ENCODE data around the gene HERPUD1.
"Not testable (repeated sequence)": the region's sequence is repeated elsewhere in the genome, so short reads cannot be mapped to it uniquely, and the experiment has no call there.

The HERPUD1 gene

DNA sequence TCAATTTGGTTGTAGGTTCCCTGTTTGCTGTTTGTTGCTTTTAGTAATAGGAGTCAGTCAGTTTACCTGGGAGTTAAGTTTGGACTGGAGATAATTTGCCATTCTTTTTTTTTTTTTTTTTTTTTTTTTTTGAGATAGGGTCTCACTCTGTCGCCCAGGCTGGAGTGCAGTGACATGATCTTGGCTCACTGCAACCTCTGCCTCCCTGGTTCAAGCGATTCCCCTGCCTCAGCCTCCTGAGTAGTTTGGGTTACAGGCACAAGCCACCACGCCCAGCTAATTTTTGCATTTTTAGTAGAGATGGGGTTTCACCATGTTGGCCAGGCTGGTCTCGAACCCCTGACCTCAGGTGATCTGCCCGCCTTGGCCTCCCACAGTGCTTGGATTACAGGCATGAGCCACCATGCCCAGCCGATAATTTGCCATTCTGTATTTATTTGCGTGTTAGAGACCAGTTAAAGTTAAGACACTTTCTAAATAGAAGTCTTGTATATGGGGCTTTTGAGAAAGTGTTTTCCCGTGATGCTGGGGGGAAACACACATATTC is 2.7 kb downstream of the HERPUD1 start:
- not testable (repeated sequence) for DNase-seq (ENCODE audit: low read depth)

- DNase-seq (ENCODE audit: low read depth), result no peak
Observed at GRCh38 chr16:56935201-56935600, 3.3 kb downstream of the HERPUD1 start.

DNA sequence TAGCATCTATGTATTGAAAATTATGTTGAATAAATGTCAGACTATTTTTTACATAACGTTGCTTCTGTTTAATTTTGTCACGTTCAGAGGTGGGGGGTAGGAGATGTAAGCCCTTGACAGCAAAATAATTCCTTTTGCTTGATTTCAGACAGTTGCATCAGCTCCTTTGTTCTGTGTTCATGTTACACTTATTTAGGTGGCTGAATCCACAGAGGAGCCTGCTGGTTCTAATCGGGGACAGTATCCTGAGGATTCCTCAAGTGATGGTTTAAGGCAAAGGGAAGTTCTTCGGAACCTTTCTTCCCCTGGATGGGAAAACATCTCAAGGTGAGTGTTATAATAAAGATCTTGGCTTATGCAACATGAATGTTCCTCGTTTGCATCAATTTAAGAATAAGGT is 4.5 kb downstream of the HERPUD1 start:
- DNase-seq (ENCODE audit: low read depth), result no peak

- no peak for DNase-seq (ENCODE audit: low read depth)
Observed at GRCh38 chr16:56936950-56937349, 5.0 kb downstream of the HERPUD1 start.

DNA sequence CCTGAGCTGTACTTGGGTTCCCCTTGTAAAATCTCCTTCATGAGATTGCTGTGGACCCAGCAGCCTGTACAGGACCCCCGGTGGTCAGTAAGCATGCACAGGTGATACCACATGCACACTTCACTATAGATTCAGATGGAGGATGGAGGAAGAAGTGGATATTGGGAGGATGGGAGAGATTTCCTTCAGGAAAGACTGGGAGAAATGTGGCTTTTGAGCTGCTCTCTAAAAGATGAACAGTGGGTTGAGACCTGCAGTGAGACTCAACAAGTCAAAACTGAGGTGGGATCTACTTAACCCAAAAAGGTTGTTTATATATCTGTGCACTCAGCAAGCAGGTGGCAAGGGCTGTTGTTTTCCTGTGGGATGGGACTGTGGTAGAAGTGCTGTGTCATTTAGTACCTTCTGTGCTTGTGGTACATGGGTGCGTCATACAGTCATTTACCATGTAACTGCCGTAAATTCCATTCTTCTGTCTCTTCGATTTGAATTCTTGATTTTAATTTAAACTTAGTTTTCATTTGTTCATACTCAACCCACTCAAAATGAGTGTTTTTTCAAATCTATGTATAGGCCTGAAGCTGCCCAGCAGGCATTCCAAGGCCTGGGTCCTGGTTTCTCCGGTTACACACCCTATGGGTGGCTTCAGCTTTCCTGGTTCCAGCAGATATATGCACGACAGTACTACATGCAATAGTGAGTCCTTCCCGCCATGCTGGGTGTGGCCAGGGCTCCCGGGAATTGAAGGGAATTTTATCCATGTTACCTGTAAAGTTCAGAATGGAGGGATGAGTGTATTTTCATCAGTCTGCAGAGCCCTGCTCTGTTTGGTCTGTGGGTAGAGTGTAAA is 6.9 kb downstream of the HERPUD1 start:
- DNase-seq (ENCODE audit: low read depth), result no peak

DNA sequence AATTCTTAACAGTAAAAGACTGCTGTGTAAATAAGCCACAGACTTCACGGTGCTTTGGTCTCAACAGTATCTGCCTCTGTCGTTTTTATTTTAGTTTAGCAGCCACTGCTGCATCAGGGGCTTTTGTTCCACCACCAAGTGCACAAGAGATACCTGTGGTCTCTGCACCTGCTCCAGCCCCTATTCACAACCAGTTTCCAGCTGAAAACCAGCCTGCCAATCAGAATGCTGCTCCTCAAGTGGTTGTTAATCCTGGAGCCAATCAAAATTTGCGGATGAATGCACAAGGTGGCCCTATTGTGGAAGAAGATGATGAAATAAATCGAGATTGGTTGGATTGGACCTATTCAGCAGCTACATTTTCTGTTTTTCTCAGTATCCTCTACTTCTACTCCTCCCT is 7.9 kb downstream of the HERPUD1 start:
- no peak for DNase-seq (ENCODE audit: low read depth)

- DNase-seq (ENCODE audit: low read depth), result no peak
Observed at GRCh38 chr16:56941092-56941491, 9.2 kb downstream of the HERPUD1 start.

DNA sequence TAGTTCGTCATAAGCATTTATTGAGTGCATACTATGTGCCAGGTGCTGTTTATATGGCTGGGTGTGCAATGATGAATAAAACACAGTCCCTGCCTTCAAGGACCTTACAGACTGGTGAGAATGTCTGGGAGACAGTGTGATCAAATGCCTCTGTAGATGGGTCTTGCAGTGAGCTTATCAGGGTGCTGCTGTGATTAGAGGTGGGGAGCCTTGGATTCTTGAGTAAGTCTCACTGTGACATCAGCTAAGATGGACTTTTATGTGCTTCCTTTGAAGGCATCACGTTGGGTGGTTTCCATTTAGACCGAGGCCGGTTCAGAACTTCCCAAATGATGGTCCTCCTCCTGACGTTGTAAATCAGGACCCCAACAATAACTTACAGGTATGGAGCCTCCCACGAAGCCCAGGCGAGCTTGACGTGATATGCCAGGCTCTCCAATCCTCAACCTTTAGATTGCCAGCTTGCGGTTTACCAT is 10.0 kb downstream of the HERPUD1 start:
- no peak for DNase-seq (ENCODE audit: low read depth)

GRCh38 chr16:56943761-56944375 is 11.9 kb downstream of the HERPUD1 start:
- no peak for DNase-seq (ENCODE audit: low read depth)

- DNase-seq (ENCODE audit: low read depth), result no peak
Observed at GRCh38 chr16:56944954-56945839, 13.3 kb downstream of the HERPUD1 start.

GRCh38 chr16:56945847-56946527 is 14.0 kb downstream of the HERPUD1 start:
- no peak for DNase-seq (ENCODE audit: low read depth)

DNA sequence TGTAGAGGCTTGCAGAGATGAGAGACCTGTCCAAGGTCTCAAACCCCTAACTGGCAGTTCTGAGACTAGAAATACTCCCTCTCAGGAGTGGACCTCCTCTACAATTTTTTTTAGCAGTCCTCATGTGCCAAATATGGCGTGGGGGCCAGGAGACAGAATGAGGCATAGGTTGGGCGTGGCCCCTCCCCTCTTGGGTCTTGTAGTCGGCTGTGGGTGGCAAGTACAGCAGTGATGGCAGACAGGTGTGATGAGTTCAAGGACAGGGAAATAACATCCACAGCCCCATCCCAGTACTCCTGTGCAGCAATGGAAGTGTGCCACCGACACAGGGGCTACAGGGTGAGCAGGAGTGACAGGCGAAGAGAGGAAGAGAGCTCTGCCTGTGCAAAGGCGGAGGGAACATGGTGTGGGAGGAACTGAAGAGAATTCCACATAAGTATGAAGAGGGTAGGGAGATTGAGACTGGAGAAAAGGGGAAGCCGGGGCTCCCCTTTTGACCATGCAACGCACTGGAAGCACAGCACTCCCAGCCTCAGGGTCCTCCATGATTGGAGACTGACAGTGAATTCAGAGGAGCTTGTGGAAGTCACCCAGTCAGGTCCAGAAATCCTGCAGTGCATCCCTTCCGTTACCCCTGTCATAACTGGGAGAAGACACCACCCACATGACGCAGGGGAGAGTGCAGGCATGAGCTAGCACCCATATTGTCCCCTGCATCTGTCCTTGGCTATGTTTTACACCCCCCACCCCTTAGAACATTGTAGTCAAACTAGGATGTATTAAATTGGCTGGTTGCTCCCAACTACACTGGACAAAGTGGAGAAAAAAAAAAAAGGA is 15.0 kb downstream of the HERPUD1 start:
- no peak for DNase-seq (ENCODE audit: low read depth)

DNA sequence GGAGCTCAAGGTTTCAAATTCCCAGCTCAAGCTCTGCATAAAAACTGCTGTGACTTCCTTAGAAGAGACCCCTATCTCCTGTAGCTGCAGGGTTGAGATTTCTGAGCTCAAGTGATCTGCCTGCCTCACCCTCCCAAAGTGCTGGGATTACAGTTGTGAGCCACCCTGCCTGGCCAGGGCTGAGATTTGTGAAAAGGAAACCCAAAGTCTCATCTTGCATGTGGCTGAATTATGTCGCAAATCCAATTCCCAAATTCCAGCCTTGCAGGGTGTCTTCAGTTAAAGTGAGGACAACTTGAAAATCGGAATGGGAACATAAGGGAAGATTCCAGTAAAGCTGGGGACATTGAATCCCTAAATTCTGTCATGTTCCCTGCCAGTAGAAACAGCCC is 15.7 kb downstream of the HERPUD1 start:
- no peak for DNase-seq (ENCODE audit: low read depth)

GRCh38 chr16:56948234-56948633 is 16.3 kb downstream of the HERPUD1 start:
- no peak for DNase-seq (ENCODE audit: low read depth)

DNA sequence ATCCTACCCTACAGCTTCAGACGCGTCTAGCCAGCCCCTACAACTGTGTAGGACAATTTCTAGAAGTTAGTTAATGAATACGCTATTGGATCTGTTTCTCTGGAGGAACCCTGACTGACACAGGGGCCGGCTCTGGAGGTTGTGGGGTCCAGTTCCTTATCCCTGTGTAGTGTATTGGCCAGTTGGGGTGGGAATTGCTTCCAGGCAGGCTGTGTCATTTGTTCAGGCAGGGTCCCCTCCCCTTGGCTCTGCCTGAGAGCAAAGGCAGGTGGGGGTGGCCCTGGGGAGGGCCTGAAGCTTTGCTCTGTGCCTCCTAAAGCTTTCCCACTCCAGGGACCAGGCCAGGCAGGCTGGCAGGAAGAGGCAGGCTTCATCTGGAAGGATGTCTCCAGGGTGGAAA is 18.1 kb downstream of the HERPUD1 start:
- DNase-seq (ENCODE audit: low read depth), result no peak

DNA sequence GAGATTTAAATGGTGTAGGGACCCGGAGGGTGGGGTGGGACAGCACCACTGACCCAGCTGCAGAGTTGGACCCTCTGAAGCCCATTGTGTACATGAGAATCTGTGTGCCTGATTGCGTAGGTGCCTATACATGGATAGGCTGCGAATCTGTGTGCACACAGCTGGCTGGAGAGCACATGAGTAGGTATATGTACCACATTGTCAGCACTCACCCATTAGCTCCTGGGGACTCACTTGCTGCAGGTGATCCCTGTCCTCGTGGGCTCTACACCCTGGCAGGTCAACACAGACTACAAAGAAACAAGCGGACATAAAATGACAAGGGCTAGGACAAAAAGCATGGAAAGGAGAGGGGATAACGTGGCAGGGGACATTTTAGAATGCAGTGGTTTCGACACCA is 18.5 kb downstream of the HERPUD1 start:
- DNase-seq (ENCODE audit: low read depth), result no peak

GRCh38 chr16:56950881-56951771 is 19.2 kb downstream of the HERPUD1 start:
- no peak for DNase-seq (ENCODE audit: low read depth)

DNA sequence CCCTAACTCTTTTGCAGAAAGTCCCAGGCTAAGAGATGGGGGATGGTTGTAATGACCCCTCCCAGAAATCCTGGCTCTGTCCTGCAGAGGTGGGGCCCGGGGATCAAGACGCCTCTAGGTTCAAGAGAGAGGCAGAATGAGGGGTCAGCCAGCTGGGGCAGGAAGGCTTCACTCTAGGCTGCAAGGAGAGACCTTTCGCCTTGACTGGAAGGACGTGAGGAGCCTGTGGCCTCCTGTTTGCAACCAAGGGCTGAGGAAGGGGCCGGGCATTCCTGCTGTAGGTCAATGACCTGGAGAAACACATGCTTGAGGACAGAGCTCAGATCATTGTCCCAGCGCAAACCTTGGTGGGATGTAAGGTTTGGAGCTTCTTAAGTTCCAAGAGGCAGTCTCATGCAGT is 21.1 kb downstream of the HERPUD1 start:
- DNase-seq (ENCODE audit: low read depth), result no peak

GRCh38 chr16:56956076-56956475 is 24.1 kb downstream of the HERPUD1 start:
- DNase-seq (ENCODE audit: low read depth), result no peak

DNA sequence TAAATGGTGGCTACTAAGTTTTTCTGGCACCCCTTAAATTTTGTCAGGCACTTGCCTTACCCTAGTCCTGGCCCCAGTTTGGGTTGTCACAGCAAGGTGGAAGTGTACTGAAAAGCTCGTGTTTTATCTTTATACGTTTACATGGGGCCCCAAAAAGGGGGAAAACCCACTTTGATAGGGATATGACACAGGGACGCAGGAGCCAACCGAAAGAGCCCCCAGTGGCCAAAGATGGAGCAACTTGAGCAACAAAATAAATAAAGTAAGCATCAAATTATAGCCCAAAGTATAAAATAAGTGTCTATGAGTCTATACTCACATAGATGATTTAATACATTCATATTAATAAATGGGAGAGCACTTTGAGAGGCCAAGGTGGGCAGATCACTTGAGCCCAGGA is 24.8 kb downstream of the HERPUD1 start:
- DNase-seq (ENCODE audit: low read depth), result no peak

Data from stimulated activated CD8-positive, alpha-beta memory T cell treated with anti-CD3 and anti-CD28 coated beads, Interleukin-12 subunit alpha, Interleukin-12 subunit beta, amount 100 ng/mL, for 1 hour (primary cell).